ENCODE data around the gene PLA2G2E.

GRCh38 chr1:19889656-19890055 lies 33.8 kb downstream of the PLA2G2E start:
- TF ChIP-seq, protein P1, sequence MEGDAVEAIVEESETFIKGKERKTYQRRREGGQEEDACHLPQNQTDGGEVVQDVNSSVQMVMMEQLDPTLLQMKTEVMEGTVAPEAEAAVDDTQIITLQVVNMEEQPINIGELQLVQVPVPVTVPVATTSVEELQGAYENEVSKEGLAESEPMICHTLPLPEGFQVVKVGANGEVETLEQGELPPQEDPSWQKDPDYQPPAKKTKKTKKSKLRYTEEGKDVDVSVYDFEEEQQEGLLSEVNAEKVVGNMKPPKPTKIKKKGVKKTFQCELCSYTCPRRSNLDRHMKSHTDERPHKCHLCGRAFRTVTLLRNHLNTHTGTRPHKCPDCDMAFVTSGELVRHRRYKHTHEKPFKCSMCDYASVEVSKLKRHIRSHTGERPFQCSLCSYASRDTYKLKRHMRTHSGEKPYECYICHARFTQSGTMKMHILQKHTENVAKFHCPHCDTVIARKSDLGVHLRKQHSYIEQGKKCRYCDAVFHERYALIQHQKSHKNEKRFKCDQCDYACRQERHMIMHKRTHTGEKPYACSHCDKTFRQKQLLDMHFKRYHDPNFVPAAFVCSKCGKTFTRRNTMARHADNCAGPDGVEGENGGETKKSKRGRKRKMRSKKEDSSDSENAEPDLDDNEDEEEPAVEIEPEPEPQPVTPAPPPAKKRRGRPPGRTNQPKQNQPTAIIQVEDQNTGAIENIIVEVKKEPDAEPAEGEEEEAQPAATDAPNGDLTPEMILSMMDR (IDR thresholded peaks at IDR 0.05): no peak
- TF ChIP-seq POLR2A (IDR thresholded peaks at IDR 0.05) (no peak), POLR2AphosphoS5 (IDR thresholded peaks at IDR 0.05) (no peak)
